Mesothelial cell of epicardium (in vitro differentiated cells): ENCODE measurements around the gene MTHFD2L. TPM values are rescaled to one million over a fixed set of nuclear protein-coding genes. Genes with fewer than 3 reads are reported as not detected.
"Not testable (repeated sequence)": the region's sequence is repeated elsewhere in the genome, so short reads cannot be mapped to it uniquely, and the experiment has no call there.

ENCODE experiments used
- DNase-seq, 2 experiments: peaks; one replicate each; pipeline ENCODE4 v3.0.0; 2021; ENCODE audit warnings: low spot score in 2 of 2; ENCODE audit not compliant: unreplicated experiment in 2 of 2
- H3K27ac Mint-ChIP-seq: 2 replicates; pipeline ENCODE4 v1.8.0; 2021; ENCODE audit warnings: mixed read lengths
- H3K27me3 Mint-ChIP-seq: 2 replicates; pipeline ENCODE4 v1.8.0; 2021; ENCODE audit warnings: low read depth, mixed read lengths
- H3K36me3 Mint-ChIP-seq: 2 replicates; pipeline ENCODE4 v1.8.0; 2021; ENCODE audit warnings: mixed read lengths
- H3K4me1 Mint-ChIP-seq: 2 replicates; pipeline ENCODE4 v1.8.0; 2021; ENCODE audit warnings: mixed read lengths
- H3K4me3 Mint-ChIP-seq: 2 replicates; pipeline ENCODE4 v1.8.0; 2021; ENCODE audit warnings: mild to moderate bottlenecking, moderate library complexity, mixed read lengths
- H3K9me3 Mint-ChIP-seq: 2 replicates; pipeline ENCODE4 v1.8.0; 2021; ENCODE audit warnings: mixed read lengths
- CTCF ChIP-seq: fragments of 200-600 bp; sonication (generic); IDR thresholded peaks from one replicate; pipeline ENCODE4 v1.5.0; 2021; ENCODE audit warnings: antibody characterized with exemption; ENCODE audit not compliant: unreplicated experiment
- total RNA-seq: library from RNA; stranded (reverse); gene quantifications from 3 replicates; pipeline ENCODE4 v1.2.1, GENCODE V29; 2021

MTHFD2L gene
- total RNA-seq, 1 donor from 2014 or later = 19.2 TPM

- DNase-seq = no peak
- Mint-ChIP-seq H3K9me3 (peaks cover 13% of the 10 kb centered on the region), H3K4me3 (no peak overlapping the region), H3K27me3 (no peaks in the 10 kb centered on the region), H3K36me3 (peaks cover 23% of the 10 kb centered on the region), H3K4me1 (peaks cover 41% of the 10 kb centered on the region), H3K27ac (peak overlapping the region; percentile 91)
- TF ChIP-seq CTCF = no peak
Measured at GRCh38 chr4:74206088-74206825, 48.3 kb downstream of the MTHFD2L start.

- Mint-ChIP-seq H3K4me1 (peaks cover 15% of the 10 kb centered on the region), H3K36me3 (peaks cover 46% of the 10 kb centered on the region), H3K9me3 (peaks cover 40% of the 10 kb centered on the region)
- not testable (repeated sequence) for DNase-seq, H3K27ac Mint-ChIP-seq, H3K27me3 Mint-ChIP-seq, H3K4me3 Mint-ChIP-seq
Measured at GRCh38 chr4:74214457-74215159, 56.7 kb downstream of the MTHFD2L start.

- peaks cover 35% of the 10 kb centered on the region for H3K9me3 Mint-ChIP-seq
- H3K4me1 Mint-ChIP-seq = peaks cover 21% of the 10 kb centered on the region
- H3K27me3 Mint-ChIP-seq, DNase-seq, H3K4me3 Mint-ChIP-seq, H3K27ac Mint-ChIP-seq: not testable (repeated sequence)
- H3K36me3 Mint-ChIP-seq = peaks cover 40% of the 10 kb centered on the region
Measured at GRCh38 chr4:74215236-74215635, 57.3 kb downstream of the MTHFD2L start.

- H3K27me3 Mint-ChIP-seq = no peaks in the 10 kb centered on the region
- peaks cover 16% of the 10 kb centered on the region for H3K9me3 Mint-ChIP-seq
- no peak overlapping the region for H3K4me3 Mint-ChIP-seq
- H3K4me1 Mint-ChIP-seq = peaks cover 21% of the 10 kb centered on the region
- H3K36me3 Mint-ChIP-seq = peaks cover 21% of the 10 kb centered on the region
- H3K27ac Mint-ChIP-seq = no peak overlapping the region
- TF ChIP-seq CTCF = no peak
- no peak for DNase-seq
Measured at GRCh38 chr4:74217365-74217764, 59.4 kb downstream of the MTHFD2L start.

GRCh38 chr4:74218201-74218600 is 60.3 kb downstream of the MTHFD2L start:
- Mint-ChIP-seq H3K9me3 (peaks cover 11% of the 10 kb centered on the region), H3K36me3 (peaks cover 15% of the 10 kb centered on the region), H3K4me3 (no peak overlapping the region), H3K27ac (peak overlapping the region; percentile 11), H3K27me3 (no peaks in the 10 kb centered on the region), H3K4me1 (peaks cover 21% of the 10 kb centered on the region)
- DNase-seq = no peak
- TF ChIP-seq CTCF = no peak

DNA sequence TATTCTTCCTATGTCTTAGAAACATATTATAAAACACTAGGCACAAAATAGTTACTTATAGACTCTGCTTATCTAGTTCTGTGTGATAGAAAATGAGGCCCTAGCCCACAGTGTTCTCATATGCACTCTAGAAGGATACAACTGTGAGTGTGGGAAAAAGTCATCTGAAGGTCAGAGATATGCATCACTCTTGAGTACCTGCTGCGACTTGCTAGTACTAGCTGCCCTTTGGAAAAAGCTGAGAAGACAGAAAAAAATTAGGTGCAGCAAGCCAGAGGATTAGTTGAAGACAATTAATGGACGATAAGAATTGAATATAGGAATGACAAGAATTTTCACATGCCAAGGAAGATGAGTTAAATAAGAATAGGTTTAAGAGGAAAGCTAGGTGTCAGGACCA is 61.3 kb downstream of the MTHFD2L start:
- Mint-ChIP-seq H3K27ac (peak overlapping the region; percentile 59), H3K4me1 (peaks cover 20% of the 10 kb centered on the region), H3K4me3 (no peak overlapping the region), H3K27me3 (no peaks in the 10 kb centered on the region), H3K9me3 (peaks cover 4% of the 10 kb centered on the region), H3K36me3 (peaks cover 5% of the 10 kb centered on the region)
- DNase-seq = no peak
- TF ChIP-seq CTCF = no peak
